Measurements from ENCODE around the gene PPP6R1.

Gene PPP6R1

GRCh38 chr19:55254625-55254977, 4.2 kb downstream of the PPP6R1 start:
- TF ChIP-seq, protein P1, sequence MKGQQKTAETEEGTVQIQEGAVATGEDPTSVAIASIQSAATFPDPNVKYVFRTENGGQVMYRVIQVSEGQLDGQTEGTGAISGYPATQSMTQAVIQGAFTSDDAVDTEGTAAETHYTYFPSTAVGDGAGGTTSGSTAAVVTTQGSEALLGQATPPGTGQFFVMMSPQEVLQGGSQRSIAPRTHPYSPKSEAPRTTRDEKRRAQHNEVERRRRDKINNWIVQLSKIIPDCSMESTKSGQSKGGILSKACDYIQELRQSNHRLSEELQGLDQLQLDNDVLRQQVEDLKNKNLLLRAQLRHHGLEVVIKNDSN (IDR thresholded peaks at IDR 0.05), result no peak
- TF ChIP-seq TAF1 (IDR thresholded peaks at IDR 0.05; ENCODE audit: low read depth) (no peak), NFIC (IDR thresholded peaks at IDR 0.05) (no peak), CEBPB (IDR thresholded peaks at IDR 0.05) (no peak), TEAD4 (IDR thresholded peaks at IDR 0.05) (no peak), REST (IDR thresholded peaks at IDR 0.05; ENCODE audit: low read depth) (no peak), CREB1 (IDR thresholded peaks at IDR 0.05; ENCODE audit: low read depth) (no peak)
- TF ChIP-seq, protein P2, sequence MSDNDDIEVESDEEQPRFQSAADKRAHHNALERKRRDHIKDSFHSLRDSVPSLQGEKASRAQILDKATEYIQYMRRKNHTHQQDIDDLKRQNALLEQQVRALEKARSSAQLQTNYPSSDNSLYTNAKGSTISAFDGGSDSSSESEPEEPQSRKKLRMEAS (IDR thresholded peaks at IDR 0.05), result no peak

DNA sequence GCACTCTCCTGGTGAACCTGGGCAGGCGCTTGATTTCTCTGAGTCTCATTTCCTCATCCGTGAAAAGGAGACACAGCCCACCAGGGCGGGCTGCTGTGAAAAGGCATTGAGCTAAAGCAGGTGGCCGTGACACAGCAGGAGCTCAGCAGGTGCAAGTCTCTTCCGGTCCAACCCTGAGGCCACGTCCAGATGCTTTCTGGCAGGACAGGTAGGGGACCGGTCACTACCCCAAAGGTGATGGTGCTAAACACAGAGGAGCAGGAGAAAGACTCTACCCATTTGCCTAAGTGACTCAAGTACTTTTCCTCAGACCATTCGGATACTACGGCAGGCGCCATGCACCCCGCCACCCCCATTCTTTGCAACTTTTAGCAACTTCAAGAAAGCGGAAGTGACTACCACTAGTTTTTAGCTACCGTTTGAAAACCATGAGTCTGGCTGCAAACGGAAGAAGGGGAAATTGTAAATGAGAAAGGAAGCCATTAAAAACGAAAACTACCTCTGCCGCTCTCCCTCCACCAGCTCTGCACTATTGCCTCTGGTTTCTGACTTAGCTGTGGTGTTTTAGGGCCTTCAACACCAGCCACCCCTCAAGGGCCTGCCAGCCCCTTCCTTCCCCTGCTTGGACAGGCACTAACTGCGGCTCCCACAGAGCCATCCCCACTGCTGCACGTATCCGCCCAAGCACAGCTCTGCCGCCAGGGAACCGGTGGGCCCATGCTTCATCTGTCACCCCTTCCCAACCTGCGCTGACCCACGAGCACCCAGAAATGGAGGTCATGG, 4.8 kb downstream of the PPP6R1 start:
- TF ChIP-seq FOXM1 (IDR thresholded peaks at IDR 0.05; ENCODE audit: borderline replicate concordance, low read depth) (no peak), RAD21 (IDR thresholded peaks at IDR 0.05; ENCODE audit: low read depth) (no peak), CREB1 (IDR thresholded peaks at IDR 0.05; ENCODE audit: low read depth) (no peak), YY1 (IDR thresholded peaks at IDR 0.05; ENCODE audit: low read depth) (no peak), EP300 (IDR thresholded peaks at IDR 0.05; ENCODE audit: borderline replicate concordance) (no peak), CEBPB (IDR thresholded peaks at IDR 0.05) (no peak), NFIC (IDR thresholded peaks at IDR 0.05) (no peak), TEAD4 (IDR thresholded peaks at IDR 0.05) (no peak), TCF12 (IDR thresholded peaks at IDR 0.05; ENCODE audit: low read depth) (no peak), REST (IDR thresholded peaks at IDR 0.05; ENCODE audit: low read depth) (no peak), TAF1 (IDR thresholded peaks at IDR 0.05; ENCODE audit: low read depth) (no peak), ZBTB7A (IDR thresholded peaks at IDR 0.05; ENCODE audit: low read depth) (no peak), EGR1 (IDR thresholded peaks at IDR 0.05) (no peak)
- TF ChIP-seq, protein P2 (IDR thresholded peaks at IDR 0.05), result no peak
- TF ChIP-seq, protein P1 (IDR thresholded peaks at IDR 0.05), result no peak

GRCh38 chr19:55252760-55253663, 5.8 kb downstream of the PPP6R1 start:
- TF ChIP-seq, protein P1 (IDR thresholded peaks at IDR 0.05), result no peak
- TF ChIP-seq, protein P2 (IDR thresholded peaks at IDR 0.05), result no peak
- TF ChIP-seq ZBTB7A (IDR thresholded peaks at IDR 0.05; ENCODE audit: low read depth), result no peak
- TF ChIP-seq YY1 (IDR thresholded peaks at IDR 0.05; ENCODE audit: low read depth), result no peak
- no peak for TF ChIP-seq TAF1 (IDR thresholded peaks at IDR 0.05; ENCODE audit: low read depth)
- no peak for TF ChIP-seq REST (IDR thresholded peaks at IDR 0.05; ENCODE audit: low read depth)
- TF ChIP-seq EGR1 (IDR thresholded peaks at IDR 0.05), result no peak
- no peak for TF ChIP-seq FOXM1 (IDR thresholded peaks at IDR 0.05; ENCODE audit: borderline replicate concordance, low read depth)
- TF ChIP-seq CREB1 (IDR thresholded peaks at IDR 0.05; ENCODE audit: low read depth), result no peak
- TF ChIP-seq CEBPB (IDR thresholded peaks at IDR 0.05), result no peak
- TF ChIP-seq NFIC (IDR thresholded peaks at IDR 0.05), result no peak
- TF ChIP-seq TCF12 (IDR thresholded peaks at IDR 0.05; ENCODE audit: low read depth), result no peak
- TF ChIP-seq RAD21 (IDR thresholded peaks at IDR 0.05; ENCODE audit: low read depth), result no peak
- TF ChIP-seq TEAD4 (IDR thresholded peaks at IDR 0.05), result no peak
- TF ChIP-seq EP300 (IDR thresholded peaks at IDR 0.05; ENCODE audit: borderline replicate concordance), result no peak

Data from Ishikawa (cell line).